Astrocyte of the spinal cord (primary cell): ENCODE results near the gene VPS35L.
A peak's percentile ranks its signal among the peaks of the same experiment; 100 is the strongest.

ENCODE experiments used
- DNase-seq: peaks from one replicate; pipeline ENCODE4 v3.0.0; 2011; ENCODE audit warnings: low read depth, low spot score
- H3K4me3 ChIP-seq: 2 replicates; pipeline ENCODE4 v1.5.1; 2011; ENCODE audit warnings: low read depth, mild to moderate bottlenecking, low read length, moderate library complexity
- CTCF ChIP-seq: IDR thresholded peaks from 2 replicates; pipeline ENCODE4 v1.5.1; 2012; ENCODE audit warnings: low read depth, mild to moderate bottlenecking, low read length, inconsistent platforms
- in situ Hi-C: cut with HindIII; loops from 2 replicates; pipeline ENCODE4 v1.10.0; 2017; ENCODE audit warnings: low sequenced_read_pairs

VPS35L gene

GRCh38 chr16:19639986-19640421 is 84.5 kb downstream of the VPS35L start:
- no peak for DNase-seq
- no peak for TF ChIP-seq CTCF
- no peak overlapping the region for H3K4me3 ChIP-seq
- in situ Hi-C loops, result no loop called here

- in situ Hi-C loops, result no loop called here
- no peak for DNase-seq
Measured at GRCh38 chr16:19642501-19642900, 87.0 kb downstream of the VPS35L start.

GRCh38 chr16:19644877-19645276 is 89.4 kb downstream of the VPS35L start:
- peak; percentile 48 for DNase-seq
- TF ChIP-seq CTCF, result no peak
- in situ Hi-C loops, result no loop called here
- no peak overlapping the region for H3K4me3 ChIP-seq

More at GRCh38 chr16:19642501-19642900, 87.0 kb downstream of the VPS35L start:
- no peak for TF ChIP-seq CTCF
- H3K4me3 ChIP-seq, result no peak overlapping the region

GRCh38 chr16:19645557-19645981 is 90.1 kb downstream of the VPS35L start:
- H3K4me3 ChIP-seq, result no peak overlapping the region
- in situ Hi-C loops, result no loop called here
- no peak for TF ChIP-seq CTCF
- peak; percentile 45 for DNase-seq

- DNase-seq, result no peak
- TF ChIP-seq CTCF, result no peak
- in situ Hi-C loops, result no loop called here
- no peak overlapping the region for H3K4me3 ChIP-seq
Measured at GRCh38 chr16:19649980-19650379, 94.5 kb downstream of the VPS35L start.

- in situ Hi-C loops, result no loop called here
- H3K4me3 ChIP-seq, result no peak overlapping the region
- TF ChIP-seq CTCF, result no peak
- DNase-seq, result no peak
Measured at GRCh38 chr16:19654147-19654546, 98.6 kb downstream of the VPS35L start.
